ENCODE data around the gene KLF16.

- TF ChIP-seq, protein P1, sequence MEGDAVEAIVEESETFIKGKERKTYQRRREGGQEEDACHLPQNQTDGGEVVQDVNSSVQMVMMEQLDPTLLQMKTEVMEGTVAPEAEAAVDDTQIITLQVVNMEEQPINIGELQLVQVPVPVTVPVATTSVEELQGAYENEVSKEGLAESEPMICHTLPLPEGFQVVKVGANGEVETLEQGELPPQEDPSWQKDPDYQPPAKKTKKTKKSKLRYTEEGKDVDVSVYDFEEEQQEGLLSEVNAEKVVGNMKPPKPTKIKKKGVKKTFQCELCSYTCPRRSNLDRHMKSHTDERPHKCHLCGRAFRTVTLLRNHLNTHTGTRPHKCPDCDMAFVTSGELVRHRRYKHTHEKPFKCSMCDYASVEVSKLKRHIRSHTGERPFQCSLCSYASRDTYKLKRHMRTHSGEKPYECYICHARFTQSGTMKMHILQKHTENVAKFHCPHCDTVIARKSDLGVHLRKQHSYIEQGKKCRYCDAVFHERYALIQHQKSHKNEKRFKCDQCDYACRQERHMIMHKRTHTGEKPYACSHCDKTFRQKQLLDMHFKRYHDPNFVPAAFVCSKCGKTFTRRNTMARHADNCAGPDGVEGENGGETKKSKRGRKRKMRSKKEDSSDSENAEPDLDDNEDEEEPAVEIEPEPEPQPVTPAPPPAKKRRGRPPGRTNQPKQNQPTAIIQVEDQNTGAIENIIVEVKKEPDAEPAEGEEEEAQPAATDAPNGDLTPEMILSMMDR (IDR thresholded peaks at IDR 0.05): no peak
- no peak for TF ChIP-seq ZFX (IDR thresholded peaks at IDR 0.05; ENCODE audit: borderline replicate concordance)
Measured at GRCh38 chr19:1818549-1819195, 44.7 kb downstream of the KLF16 start.
